GM18861 (cell line): ENCODE results near the gene B3GNT5.

Source experiments
- ATAC-seq: cut with Tn5 transposase; IDR thresholded peaks from one replicate; pipeline ENCODE4 v1.9.1; 2021; ENCODE audit not compliant: unreplicated experiment

Gene B3GNT5, protein sequence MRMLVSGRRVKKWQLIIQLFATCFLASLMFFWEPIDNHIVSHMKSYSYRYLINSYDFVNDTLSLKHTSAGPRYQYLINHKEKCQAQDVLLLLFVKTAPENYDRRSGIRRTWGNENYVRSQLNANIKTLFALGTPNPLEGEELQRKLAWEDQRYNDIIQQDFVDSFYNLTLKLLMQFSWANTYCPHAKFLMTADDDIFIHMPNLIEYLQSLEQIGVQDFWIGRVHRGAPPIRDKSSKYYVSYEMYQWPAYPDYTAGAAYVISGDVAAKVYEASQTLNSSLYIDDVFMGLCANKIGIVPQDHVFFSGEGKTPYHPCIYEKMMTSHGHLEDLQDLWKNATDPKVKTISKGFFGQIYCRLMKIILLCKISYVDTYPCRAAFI

DNA sequence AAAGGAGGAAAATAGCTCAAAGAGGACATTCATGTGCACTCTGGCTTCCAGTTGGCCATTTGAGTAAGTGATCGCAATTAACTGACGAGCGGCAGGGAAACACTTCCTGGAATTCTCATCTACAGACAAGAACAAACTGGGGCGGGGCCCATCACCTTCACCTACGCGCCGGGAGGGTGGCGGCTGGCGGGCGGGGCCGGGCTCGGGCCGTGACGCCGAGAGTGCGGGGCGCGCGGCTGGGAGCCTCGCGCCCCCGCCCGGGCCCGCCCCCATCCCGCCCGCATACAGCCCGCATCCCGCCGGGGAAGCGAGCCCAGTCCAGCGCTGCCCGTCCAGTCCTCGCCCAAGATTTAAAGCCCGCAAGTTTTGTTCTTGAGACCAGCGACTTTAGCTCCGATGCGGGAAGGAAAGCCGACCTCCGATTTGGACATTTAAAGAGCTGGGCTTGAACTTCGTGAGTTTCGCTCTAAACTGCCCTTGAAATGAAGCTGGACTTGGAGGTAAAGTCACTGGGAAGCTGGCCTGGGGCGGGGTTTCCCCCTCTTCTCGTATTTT is at the start of gene B3GNT5:
Gene B3GNT5, plus strand, starts transcription at position 281 of the 555 bp plus-strand sequence. CDS start 16,546 bp downstream, outside the sequence.
- ATAC-seq, result no peak

DNA sequence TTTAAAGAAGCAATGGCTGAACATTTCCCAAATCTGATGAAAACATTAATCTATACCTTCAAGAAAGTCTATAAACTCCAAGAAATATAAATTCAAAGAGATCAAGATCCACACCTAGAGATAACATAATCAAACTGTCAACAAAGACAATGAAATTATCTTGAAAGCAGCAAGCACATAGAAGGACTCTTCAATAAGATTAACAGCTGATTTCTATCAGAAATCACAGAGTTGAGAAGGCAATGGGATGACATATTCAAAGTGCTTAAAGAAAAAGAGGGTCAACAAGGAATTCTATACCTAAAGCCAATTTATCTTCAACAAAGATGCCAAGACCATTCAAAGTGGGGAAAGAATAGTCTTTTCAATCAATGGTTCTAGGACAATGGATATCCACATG is 49.4 kb upstream of the B3GNT5 start:
- no peak for ATAC-seq

DNA sequence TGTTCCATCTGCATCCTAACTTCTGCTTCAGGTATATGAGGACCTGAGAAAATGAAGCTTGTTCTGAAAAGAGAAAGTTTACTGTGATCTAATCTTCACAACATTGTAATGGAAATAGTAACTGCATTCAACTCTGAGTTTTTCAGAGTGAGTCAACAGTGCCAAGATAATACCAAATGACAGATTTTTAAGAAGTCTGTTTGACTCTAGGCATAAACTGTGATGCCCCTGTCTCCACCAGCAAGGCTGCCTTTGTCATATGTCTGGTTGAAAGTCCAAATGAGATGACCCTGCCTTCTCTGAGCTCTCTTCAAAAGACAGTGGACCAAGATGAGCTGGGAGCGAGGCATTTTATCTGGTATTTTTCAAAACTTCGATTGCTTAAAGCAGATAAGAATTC is 44.8 kb upstream of the B3GNT5 start:
- no peak for ATAC-seq

DNA sequence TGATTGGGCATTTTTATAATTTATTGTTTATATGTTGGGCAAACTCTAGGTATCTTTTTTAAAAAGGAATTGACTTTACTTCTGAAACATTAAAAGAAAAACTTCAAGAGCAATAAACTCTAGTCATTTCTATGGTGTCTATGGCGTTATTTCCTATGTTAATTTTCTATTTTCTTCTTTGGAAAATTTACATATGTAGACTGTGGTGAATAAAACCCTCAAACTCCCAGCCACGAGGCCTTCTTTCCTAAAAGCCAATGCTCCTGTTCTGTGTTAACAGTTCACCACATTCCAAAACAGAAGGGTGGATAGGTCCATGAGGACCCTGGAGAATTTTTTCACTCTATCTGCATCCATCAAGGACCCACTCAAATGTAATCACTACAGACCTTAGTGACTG is 44.3 kb upstream of the B3GNT5 start:
- no peak for ATAC-seq

DNA sequence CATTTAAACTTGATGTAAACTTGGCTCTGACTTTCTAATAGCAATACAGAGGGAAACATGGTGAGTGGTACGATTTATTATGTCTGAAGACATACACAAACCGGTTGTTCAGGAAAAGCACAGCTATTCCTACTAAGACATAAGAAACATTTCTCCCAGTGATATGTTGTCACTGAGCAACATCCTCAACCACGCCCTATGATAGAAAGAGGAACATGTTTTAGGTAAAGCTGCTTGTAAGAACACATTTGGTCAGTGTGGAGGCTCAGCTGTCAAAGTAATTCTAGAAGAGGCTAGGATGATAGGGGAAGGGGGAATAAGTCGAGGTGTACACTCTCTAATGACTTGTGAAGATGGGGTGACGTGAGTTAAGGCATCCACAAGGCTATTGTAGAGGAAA is 42.7 kb upstream of the B3GNT5 start:
- ATAC-seq, result no peak

DNA sequence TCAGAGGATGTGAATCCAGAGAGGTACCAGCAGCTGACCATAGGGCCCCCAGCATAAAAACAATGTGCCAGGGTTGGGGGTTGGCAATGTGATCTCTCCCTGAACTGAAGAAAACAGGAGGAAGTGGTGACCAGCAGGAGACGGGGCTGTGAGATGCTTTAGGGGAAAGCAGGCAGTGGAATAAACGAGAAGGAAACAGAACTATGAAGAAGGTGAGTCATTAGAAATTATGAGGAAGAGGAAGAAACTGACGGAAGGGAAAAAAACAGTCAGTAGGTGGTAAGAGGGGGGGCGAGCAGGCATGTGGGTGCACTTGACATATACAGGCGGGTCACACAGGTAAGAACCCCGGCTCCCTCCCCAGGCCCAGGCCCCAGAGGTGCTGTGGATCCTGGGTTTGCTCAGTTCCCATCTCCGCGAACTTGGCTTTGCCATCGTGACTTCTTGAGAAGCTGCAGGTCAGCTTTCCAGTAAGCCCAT is 42.2 kb upstream of the B3GNT5 start:
- no peak for ATAC-seq

DNA sequence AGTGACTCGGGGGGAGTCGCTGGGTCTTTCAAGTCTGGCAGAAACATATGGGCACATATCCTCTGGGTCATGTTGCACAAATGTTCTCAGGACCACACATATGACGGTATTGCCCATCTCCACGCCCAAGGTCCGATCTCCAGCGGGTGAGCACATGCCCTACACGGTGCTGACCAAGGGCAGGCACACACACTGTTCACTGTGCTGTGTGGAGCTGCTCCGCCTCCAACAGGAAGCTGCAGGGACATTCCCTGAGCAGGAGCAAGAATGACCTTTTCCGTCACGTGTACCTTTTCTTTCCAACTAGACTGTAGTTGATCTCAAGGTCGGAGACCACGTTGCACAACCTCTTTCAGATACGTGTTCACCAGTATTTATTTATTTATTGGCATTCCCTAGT is 41.7 kb upstream of the B3GNT5 start:
- ATAC-seq, result no peak

DNA sequence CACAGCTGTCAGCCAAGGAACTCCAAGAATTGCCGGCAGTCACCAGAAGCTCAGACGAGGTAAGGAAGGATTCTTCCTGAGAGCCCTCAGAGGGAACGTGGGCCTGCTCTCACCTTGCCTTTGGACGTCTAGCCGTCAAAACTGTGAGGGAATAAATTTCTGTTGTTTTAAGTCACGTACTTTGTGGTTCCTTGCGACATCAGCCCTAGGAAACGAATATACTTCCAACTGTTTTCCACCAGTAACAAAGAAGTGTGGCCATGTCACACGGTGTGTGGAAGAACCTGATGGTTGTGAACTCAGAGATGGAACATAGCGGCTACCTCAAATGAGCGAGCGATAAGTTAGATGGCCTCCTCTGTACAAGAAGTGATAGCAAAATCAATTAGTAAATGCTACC is 41.0 kb upstream of the B3GNT5 start:
- ATAC-seq, result no peak

DNA sequence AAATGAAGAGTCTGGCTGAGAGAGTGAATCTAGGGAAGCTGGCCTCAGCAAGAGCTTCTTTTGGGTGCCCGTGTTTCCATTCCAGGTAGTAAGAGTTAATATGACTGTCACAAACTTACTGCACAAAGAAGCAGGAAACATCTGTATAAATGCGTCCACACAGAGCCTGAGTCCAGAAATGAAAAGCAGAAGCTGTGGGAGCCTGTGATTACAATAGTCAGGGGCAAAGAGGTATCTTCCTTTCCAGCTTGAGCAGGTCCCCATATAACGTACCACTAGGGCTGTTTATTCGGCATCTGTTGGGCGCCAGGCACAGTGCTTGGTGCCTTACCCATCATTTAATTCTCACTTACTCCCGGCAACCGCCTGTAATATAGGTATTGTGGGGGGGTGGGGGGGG is 40.5 kb upstream of the B3GNT5 start:
- ATAC-seq, result no peak

DNA sequence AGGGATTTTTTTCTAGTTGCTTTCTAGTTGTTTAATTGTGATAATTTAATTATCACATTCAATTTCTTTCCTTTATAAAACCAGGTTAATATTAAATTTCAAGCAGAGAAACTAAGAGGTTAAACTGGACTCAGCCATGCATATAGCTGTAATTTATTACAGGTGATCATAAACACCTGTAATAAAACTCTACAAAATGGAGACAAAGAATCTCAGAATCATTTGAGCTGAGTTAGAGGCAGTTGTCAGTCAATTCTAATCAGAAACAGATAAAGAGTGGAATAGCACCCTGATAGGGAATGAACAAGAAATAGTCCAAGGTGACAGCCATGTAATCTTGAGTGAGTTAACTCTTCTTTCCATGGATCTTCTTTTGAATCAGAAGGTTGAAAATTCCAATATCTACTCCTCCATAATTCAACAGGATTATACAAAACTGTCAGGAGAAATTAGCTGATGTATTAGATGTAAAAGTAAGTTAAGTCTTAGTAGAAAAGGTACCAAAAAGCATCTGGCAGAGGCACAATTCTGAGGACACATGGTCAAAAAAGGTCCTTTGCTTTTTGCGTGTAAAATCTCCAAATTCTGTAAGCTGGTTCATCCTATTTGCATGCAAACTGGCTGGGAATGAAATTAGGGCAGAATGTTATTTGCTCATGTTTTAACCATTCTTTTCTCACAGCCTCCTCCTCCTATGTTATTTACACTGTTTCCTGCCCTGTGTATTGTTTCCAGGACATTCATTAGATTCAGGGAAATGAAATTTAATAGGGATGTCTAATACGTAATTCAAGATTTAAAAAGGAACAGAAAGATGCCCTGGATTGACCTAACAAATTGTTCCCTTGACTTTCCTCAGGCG is 39.4 kb upstream of the B3GNT5 start:
- no peak for ATAC-seq

DNA sequence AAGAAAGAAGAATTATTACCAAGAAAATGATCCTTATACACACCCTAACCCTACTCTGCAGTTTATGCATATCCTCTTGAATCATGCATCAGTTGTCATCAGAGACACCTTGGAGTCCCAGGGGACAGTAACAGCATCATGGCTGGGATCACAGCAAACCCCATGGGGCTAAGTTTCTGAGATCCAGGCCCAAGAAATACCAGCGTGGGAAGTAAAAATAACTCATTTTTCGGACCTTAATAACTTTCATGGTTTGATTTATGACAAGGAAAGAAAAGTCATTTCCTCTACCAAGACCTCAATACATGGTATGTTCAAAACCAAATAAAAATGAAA is 38.8 kb upstream of the B3GNT5 start:
- ATAC-seq, result no peak

DNA sequence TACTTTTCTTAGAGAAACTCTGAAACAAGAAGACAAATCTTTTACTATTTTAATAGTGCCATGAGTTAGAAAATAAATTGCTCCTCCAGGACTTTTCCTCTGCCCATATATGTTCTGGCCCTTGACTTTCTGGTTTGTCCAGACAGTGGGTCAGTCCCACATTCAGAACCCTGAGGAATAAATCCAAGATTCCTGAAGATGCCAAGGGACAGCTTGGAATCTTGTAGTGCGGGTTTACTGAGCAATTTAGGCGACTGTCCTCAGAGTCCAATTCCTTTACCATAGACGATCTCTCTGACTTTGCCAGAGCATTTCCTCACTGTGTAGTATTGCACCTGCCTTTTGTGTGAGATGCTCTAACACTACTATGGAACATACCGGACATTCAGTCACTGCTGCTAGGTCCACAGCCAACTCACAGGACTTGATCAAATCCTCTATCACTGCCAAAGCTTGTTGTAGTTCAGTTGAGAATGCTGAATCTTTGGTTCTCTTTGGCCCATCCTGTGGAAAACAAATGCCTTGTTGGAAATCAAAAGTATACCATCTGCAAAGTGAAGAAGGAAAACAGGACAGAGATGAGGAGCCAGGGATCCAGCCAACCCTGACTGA is 37.4 kb upstream of the B3GNT5 start:
- ATAC-seq, result no peak

DNA sequence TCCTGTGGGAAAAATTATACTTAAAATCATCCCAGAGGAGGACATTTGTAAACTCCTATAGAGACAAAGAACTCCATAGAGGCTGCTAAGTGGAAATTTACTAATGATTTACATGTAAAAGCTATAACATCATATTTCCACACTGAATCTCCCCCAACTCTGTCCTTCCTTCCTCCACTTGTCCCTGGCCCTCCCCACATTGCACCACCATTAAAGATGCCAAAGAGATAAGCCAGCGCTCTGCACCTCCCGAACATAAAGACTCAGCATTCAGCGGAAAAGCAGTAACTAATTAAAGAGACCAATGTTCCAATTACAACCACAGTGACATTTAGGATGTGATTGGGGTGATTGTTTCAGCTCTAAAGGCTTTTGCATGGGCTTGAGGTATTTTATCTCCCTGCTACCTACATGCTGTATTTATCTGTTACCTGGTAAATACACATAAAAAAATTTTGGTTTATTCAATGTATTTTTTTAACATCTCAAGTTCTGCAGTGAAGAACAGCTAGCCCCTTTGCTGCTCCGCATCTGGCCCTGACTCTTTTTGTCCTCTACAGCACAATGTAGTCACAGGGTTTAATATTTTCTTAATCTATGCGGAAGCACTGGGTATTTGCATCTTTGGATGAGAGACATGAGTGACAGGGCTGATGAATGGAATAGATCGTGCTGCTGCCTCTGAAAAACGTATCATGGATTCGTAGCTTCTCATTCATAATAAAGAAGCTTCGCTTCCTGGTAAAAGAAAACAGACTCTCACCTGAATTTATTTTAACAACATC is 35.3 kb upstream of the B3GNT5 start:
- ATAC-seq, result no peak

DNA sequence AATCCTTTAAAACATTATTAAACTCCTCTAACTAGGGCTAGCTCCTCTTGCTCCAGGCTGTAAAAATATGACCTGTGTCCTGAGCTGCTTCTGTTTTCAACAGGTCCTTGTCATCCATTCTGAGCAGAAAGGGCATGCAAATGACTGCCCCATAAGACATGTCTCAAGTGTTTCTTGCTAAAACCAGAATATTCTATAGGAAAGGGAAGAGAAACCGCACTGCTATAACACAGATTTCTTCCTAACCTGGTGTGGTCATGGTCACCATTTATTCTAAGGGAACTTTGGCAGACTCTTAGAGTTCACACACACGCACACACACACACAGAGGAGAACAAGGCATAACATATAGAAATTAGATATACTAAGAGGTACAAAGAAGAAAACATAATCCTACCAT is 34.2 kb upstream of the B3GNT5 start:
- ATAC-seq, result no peak

DNA sequence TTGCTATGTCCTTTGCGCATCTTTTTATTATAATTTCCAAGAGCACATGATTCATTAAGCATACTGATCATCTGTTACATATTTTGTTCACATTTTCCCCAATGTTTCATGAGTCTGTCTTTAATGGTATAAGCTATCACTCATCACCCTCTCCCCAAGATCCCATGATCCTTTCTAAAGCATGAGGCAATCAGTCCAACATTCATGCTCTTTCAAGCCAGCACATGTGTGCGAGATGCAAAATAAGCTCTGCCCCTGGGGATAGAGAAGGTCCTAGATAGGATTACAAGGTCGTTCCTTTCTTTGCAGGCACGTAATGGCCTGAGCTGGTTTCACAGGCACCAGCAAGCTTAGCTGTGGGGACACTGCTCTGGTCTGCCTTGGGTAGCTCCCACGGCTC is 32.2 kb upstream of the B3GNT5 start:
- ATAC-seq, result no peak

DNA sequence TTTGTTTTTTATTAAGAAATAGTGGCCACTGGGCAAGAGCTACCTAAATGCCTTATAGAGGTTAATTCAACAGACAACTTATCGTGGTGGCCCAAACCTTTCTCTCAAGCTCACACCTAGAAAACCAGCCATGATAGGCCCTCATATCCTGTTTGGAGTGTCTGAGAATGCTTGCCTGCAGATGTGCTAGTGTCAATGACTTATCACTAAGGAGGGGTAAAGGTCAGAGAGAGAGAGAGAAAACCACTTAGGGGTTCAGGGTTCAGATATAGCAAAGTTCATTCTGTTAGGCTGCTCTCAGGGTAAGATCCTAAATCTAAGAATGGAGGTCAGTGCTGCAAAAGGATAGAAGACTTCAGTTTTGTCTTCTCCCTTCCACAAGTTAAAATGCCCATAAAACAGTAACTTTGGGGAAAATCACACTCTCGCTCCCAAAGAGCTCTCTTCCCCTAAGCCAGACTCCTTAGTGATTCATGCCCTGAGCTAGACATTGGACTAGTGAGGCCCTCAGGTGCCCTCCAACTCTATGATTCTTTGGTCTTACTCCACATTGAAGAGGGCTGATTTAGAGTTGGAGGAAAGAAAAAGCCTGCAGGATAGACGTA is 30.3 kb upstream of the B3GNT5 start:
- no peak for ATAC-seq

DNA sequence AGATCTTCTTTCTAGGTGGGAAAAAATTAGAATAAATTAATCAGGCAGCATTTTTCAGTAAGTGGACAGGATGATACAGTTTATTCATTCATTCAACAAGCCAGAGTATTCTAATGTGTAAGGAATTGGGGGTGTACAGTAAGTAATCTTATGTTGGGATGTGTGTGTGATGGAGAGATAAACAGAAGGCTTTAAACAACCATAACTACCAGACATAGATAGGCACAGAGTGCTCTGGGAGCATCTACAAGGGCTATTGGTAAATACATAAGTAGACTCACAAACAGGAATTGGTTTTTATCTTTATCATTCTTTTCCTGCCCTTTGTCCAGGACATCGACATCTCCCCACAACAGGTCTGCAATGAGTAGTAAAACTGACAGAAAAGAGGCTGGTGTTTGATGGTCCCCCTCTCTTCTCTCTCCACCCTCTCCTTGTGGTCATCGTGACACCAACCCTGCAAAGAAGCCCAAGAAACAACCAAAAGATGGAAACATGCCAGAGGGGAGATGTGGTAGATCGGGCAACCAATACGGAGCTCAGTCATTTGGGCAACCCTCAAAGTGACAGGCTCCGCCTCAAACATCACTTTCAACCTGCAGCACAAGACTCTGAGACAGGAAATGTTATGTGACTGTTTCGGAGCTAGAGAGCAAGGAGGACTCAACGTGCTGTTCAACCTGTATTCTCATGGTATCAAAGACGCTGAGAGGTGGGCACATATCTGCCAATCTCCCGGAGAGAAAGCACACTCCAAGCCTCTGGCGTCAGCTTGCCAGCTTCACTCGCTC is 28.7 kb upstream of the B3GNT5 start:
- ATAC-seq, result no peak

DNA sequence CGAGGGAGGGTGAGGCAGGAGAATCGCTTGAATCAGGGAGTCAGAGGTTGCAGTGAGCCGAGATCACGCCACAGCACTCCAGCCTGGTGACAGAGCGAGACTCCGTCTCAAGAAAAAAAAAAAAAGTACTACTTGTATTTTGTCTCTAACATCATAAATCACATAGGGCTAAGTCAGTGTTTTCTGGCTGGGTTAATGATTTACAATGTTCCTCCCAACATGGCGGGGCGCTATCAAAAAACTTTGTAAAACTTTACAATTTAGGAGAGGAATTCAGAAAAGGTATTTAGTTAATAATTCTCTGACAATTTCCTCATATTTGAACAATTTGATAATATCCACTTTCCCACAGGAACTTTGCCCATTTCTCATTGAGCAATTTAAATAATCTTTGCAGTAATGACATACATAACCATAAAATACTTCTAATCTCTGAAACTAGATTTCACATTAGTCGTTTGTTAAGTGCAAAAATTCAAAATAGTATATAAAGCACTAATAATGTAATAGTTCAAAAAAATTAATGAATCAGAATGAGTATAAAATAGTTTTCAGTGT is 26.6 kb upstream of the B3GNT5 start:
- ATAC-seq, result no peak

DNA sequence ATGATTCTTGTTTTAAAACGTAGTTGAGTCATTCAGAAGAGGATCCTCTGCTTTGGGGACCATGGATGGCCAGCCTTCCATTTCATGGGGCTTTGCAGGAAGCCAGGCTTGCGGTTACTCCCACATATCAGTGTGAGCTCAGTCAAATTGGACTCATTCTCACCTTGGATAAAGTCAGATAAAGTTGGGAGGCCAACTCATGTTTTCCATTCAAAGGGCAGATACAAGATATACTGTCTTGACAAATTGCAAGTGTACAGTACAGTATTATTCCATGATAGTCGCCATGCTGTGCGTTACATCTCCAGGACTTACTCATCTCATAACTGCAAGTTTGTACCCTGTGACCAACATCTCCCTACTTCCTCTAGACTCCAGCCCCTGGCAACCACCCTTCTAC is 25.5 kb upstream of the B3GNT5 start:
- ATAC-seq, result no peak
